Measurements from ENCODE around the gene CNTN4.

DNA sequence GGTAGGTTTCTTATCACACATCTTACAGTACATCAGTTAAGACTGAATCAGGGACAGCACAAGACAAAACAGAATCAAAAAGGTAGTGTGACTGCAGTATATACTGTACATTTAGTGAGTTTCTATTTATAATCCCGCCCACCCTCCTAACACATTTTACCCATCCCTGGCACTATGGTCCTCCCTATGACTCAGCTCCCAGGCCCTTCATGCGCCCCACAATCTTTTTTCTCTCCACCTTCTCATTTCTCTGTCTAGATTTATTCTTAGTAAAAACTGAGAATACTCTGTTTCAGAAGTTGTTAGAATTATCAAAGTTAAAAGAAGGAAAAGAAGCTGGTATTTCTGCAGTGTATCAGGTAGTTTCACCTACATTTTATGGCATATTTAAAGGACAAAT, 427.3 kb downstream of the CNTN4 start:
- no peak for TF ChIP-seq ELF4 (IDR thresholded peaks at IDR 0.05)
- no peak for TF ChIP-seq FOXM1 (IDR thresholded peaks at IDR 0.05; ENCODE audit: borderline replicate concordance)

Measured in HEK293T (cell line).